WERI-Rb-1 (cell line): ENCODE measurements around the gene PGLYRP1.
A peak's percentile ranks its signal among the peaks of the same experiment; 100 is the strongest.

Experiments used
- DNase-seq: peaks from one replicate; pipeline ENCODE4 v3.0.0-alpha.2; 2020
- H3K27ac ChIP-seq: fragments of 250-450 bp; sonication (Bioruptor Pico); 2 replicates; pipeline ENCODE4 v1.5.1; 2020; ENCODE audit warnings: mild to moderate bottlenecking, moderate library complexity
- H3K27me3 ChIP-seq: fragments of 250-450 bp; sonication (Bioruptor Pico); 2 replicates; pipeline ENCODE4 v1.5.1; 2021; ENCODE audit warnings: mild to moderate bottlenecking, low read depth, moderate library complexity; ENCODE audit not compliant: insufficient read depth, severe bottlenecking
- H3K36me3 ChIP-seq: fragments of 250-450 bp; sonication (Bioruptor Pico); 2 replicates; pipeline ENCODE4 v1.5.1; 2020; ENCODE audit warnings: mild to moderate bottlenecking, moderate library complexity
- H3K4me3 ChIP-seq: 2 replicates; pipeline ENCODE4 v1.5.1; 2011; ENCODE audit warnings: low read depth, mild to moderate bottlenecking, control low read depth, low read length
- H3K9me3 ChIP-seq: fragments of 250-450 bp; sonication (Bioruptor Pico); 2 replicates; pipeline ENCODE4 v1.5.1; 2021; ENCODE audit warnings: mild to moderate bottlenecking, moderate library complexity; ENCODE audit not compliant: severe bottlenecking
- CTCF ChIP-seq: IDR thresholded peaks from 2 replicates; pipeline ENCODE4 v1.5.1; 2011; ENCODE audit warnings: low read depth, mild to moderate bottlenecking, control low read depth, inconsistent platforms, low read length

PGLYRP1 gene

GRCh38 chr19:45981350-45981749, 41.5 kb downstream of the PGLYRP1 start:
- H3K4me3 ChIP-seq, result no peak overlapping the region
- H3K27me3 ChIP-seq, result no peaks in the 10 kb centered on the region
- no peaks in the 10 kb centered on the region for H3K36me3 ChIP-seq
- H3K27ac ChIP-seq, result no peak overlapping the region; the same call in 1 of the 2 replicates
- no peaks in the 10 kb centered on the region for H3K9me3 ChIP-seq
- TF ChIP-seq CTCF, result no peak
- no peak for DNase-seq

GRCh38 chr19:45978156-45978555, 44.7 kb downstream of the PGLYRP1 start:
- no peak overlapping the region for H3K4me3 ChIP-seq
- H3K27ac ChIP-seq, result no peak overlapping the region
- no peak for DNase-seq
- no peak for TF ChIP-seq CTCF
- no peaks in the 10 kb centered on the region for H3K27me3 ChIP-seq
- no peaks in the 10 kb centered on the region for H3K36me3 ChIP-seq
- no peaks in the 10 kb centered on the region for H3K9me3 ChIP-seq

GRCh38 chr19:45976178-45976577, 46.7 kb downstream of the PGLYRP1 start:
- no peak for DNase-seq
- no peaks in the 10 kb centered on the region for H3K36me3 ChIP-seq
- H3K27ac ChIP-seq, result no peak overlapping the region
- H3K4me3 ChIP-seq, result no peak overlapping the region
- H3K27me3 ChIP-seq, result no peaks in the 10 kb centered on the region
- no peak for TF ChIP-seq CTCF
- H3K9me3 ChIP-seq, result no peaks in the 10 kb centered on the region

- Histone ChIP-seq H3K4me3 (no peak overlapping the region), H3K9me3 (no peaks in the 10 kb centered on the region), H3K27me3 (no peaks in the 10 kb centered on the region), H3K27ac (no peak overlapping the region), H3K36me3 (no peaks in the 10 kb centered on the region)
- DNase-seq, result peak; percentile 29
- TF ChIP-seq CTCF, result no peak
Observed at GRCh38 chr19:45975306-45976070, 47.4 kb downstream of the PGLYRP1 start.

GRCh38 chr19:45973553-45974338, 49.1 kb downstream of the PGLYRP1 start, which contains the start of gene NOVA2:
Gene NOVA2, minus strand, starts transcription at chr19:45973865. Its CDS starts 514 bp downstream, at chr19:45973351.
- peak; percentile 91 for DNase-seq
- Histone ChIP-seq H3K36me3 (peaks cover 4% of the 10 kb centered on the region), H3K27me3 (no peaks in the 10 kb centered on the region), H3K27ac (no peak within 1 kb of the TSS), H3K4me3 (peak within 1 kb of the TSS; percentile 57), H3K9me3 (no peaks in the 10 kb centered on the region)
- TF ChIP-seq CTCF, result no peak
